B cell (primary cell): ENCODE data around the gene OR6K2. TPM values are rescaled to one million over a fixed set of nuclear protein-coding genes. Genes with fewer than 3 reads are reported as not detected.

Source experiments
- ATAC-seq: fragments of 200-7000 bp; cut with Tn5 transposase; one replicate; pipeline ENCODE4 v1.10.0; 2021; ENCODE audit warnings: low read depth, mild to moderate bottlenecking, moderate number of reproducible peaks, moderate library complexity
- CTCF ChIA-PET: fragments of 350-600 bp; sonication (Branson Sonifier 250); formaldehyde crosslinking; loops from one replicate; lab custom pipeline; 2021; ENCODE audit warnings: antibody characterized with exemption, inconsistent platforms; lab: Charles Lee
- POLR2A ChIA-PET: fragments of 350-600 bp; sonication (Branson Sonifier 250); formaldehyde crosslinking; loops from one replicate; lab custom pipeline; 2021; ENCODE audit warnings: antibody characterized with exemption; lab: Charles Lee
- DNase-seq: peaks from one replicate; pipeline ENCODE4 v3.0.0; 2013
- H2AFZ ChIP-seq: 2 replicates; pipeline ENCODE4 v1.6.1; 2012; ENCODE audit warnings: mild to moderate bottlenecking, low read depth, low read length; ENCODE audit not compliant: insufficient read depth, poor library complexity, severe bottlenecking
- H3K27ac ChIP-seq, 2 donors: 1 replicate in 1 of 2; 2 replicates in 1 of 2; pipeline ENCODE4 v1.5.1; 2012 to 2013; ENCODE audit warnings: low read length in 2 of 2, mild to moderate bottlenecking in 2 of 2, moderate library complexity in 1 of 2
- H3K27me3 ChIP-seq, 4 experiments: fragments of 200-600 bp in 1 of 4; sonication (generic) in 1 of 4; replicated peaks in 1 of 4; 1 replicate in 2 of 4; 2 replicates in 2 of 4; pipeline versions ENCODE4 v1.6.1 to v1.7.0; 2013 to 2016; ENCODE audit warnings: low read length in 3 of 4, mild to moderate bottlenecking in 2 of 4, mixed read lengths in 1 of 4, moderate library complexity in 1 of 4; ENCODE audit not compliant: insufficient read depth in 4 of 4, control insufficient read depth in 3 of 4; ENCODE audit errors: control extremely low read depth in 1 of 4
- H3K36me3 ChIP-seq, 2 experiments: replicated peaks in 1 of 2; 1 replicate in 1 of 2; 2 replicates in 1 of 2; pipeline versions ENCODE4 v1.6.1 to v1.7.1; 2013; ENCODE audit warnings: low read length in 1 of 2; ENCODE audit not compliant: insufficient read depth in 2 of 2, control insufficient read depth in 1 of 2; ENCODE audit errors: control extremely low read depth in 1 of 2, extremely low read depth in 1 of 2
- H3K4me1 ChIP-seq, 2 donors: fragments of 200-600 bp in 1 of 2; sonication (generic) in 1 of 2; 1 replicate in 1 of 2; 2 replicates in 1 of 2; pipeline versions ENCODE4 v1.5.1 to v1.6.1; 2013 to 2017; ENCODE audit warnings: low read length in 2 of 2; ENCODE audit not compliant: control insufficient read depth in 2 of 2, insufficient read depth in 2 of 2
- H3K4me2 ChIP-seq: replicated peaks from 2 replicates; pipeline ENCODE3; 2012; ENCODE audit warnings: mild to moderate bottlenecking, low read depth, low read length; ENCODE audit not compliant: poor library complexity, severe bottlenecking
- H3K4me3 ChIP-seq, 5 experiments: fragments of 200-600 bp in 1 of 5; sonication (generic) in 1 of 5; 1 replicate in 3 of 5; 2 replicates in 2 of 5; pipeline versions ENCODE4 v1.5.1 to v1.7.0; 2011 to 2016; ENCODE audit warnings: low read length in 4 of 5, mild to moderate bottlenecking in 4 of 5, low read depth in 2 of 5, control low read depth in 1 of 5, moderate library complexity in 1 of 5; ENCODE audit not compliant: insufficient read depth in 1 of 5; ENCODE audit errors: control extremely low read depth in 1 of 5, extremely low read depth in 1 of 5
- H3K79me2 ChIP-seq: fragments of 200-600 bp; sonication (generic); one replicate; pipeline ENCODE4 v1.6.0; 2016; ENCODE audit warnings: low read length; ENCODE audit not compliant: control insufficient read depth, insufficient read depth
- H3K9ac ChIP-seq: fragments of 200-600 bp; sonication (generic); 2 replicates; pipeline ENCODE4 v1.6.1; 2017; ENCODE audit warnings: mild to moderate bottlenecking, low read length, moderate library complexity
- H3K9me3 ChIP-seq, 3 donors: one replicate each; pipeline versions ENCODE4 v1.6.1 to v1.7.1; 2013; ENCODE audit warnings: low read length in 2 of 3; ENCODE audit not compliant: control insufficient read depth in 2 of 3, insufficient read depth in 1 of 3; ENCODE audit errors: control extremely low read depth in 1 of 3
- H4K20me1 ChIP-seq: 2 replicates; pipeline ENCODE4 v1.6.0; 2012; ENCODE audit warnings: mild to moderate bottlenecking, low read length; ENCODE audit not compliant: insufficient read depth, control insufficient read depth, poor library complexity, severe bottlenecking
- H3K27ac Mint-ChIP-seq: one replicate; pipeline ENCODE4 v1.8.0; 2021; ENCODE audit warnings: mixed read lengths
- H3K27me3 Mint-ChIP-seq: one replicate; pipeline ENCODE4 v1.8.0; 2021; ENCODE audit warnings: mixed read lengths
- H3K4me1 Mint-ChIP-seq: one replicate; pipeline ENCODE4 v1.8.0; 2021; ENCODE audit warnings: mixed read lengths
- H3K4me3 Mint-ChIP-seq: one replicate; pipeline ENCODE4 v1.8.0; 2021; ENCODE audit warnings: mixed read lengths
- H3K9me3 Mint-ChIP-seq: one replicate; pipeline ENCODE4 v1.8.0; 2022; ENCODE audit warnings: mixed read lengths; ENCODE audit not compliant: insufficient read depth
- EZH2 ChIP-seq: IDR thresholded peaks from 2 replicates; pipeline ENCODE4 v1.6.1; 2012; ENCODE audit warnings: borderline replicate concordance, low read depth, mild to moderate bottlenecking, moderate library complexity, low read length; ENCODE audit not compliant: insufficient read depth, poor library complexity, severe bottlenecking
- WGBS: methylation state at CpG from one replicate; pipeline ENCODE4 v1.1.5; 2013; ENCODE audit warnings: missing lambda C conversion rate; ENCODE audit not compliant: insufficient coverage; 5-methylcytosine and 5-hydroxymethylcytosine counted together
- intact Hi-C: fragments of 100-400 bp; cut with micrococcal nuclease; formaldehyde crosslinking; loops from one replicate; pipeline ENCODE4 v1.10.0; 2022
- polyA plus RNA-seq: library from polyadenylated mRNA; depleted of rRNA; stranded (reverse); fragments of >200 nt; gene quantifications from 2 replicates; pipeline ENCODE4 v1.2.3, GENCODE V29; 2012
- total RNA-seq, 2 donors: library from RNA; stranded (reverse); fragments of 120-200 nt in 1 of 2; gene quantifications; 1 replicate in 1 of 2; 2 replicates in 1 of 2; pipeline versions ENCODE4 v1.2.3 to v1.2.4, GENCODE V29; 2013 to 2022
- TF ChIP-seq, protein P1 (sequence below): fragments of 200-600 bp; IDR thresholded peaks from one replicate; pipeline ENCODE4 v1.8.0; 2022; ENCODE audit warnings: antibody characterized with exemption, mild to moderate bottlenecking

OR6K2 gene
- total and polyA plus RNA-seq, 2 donors (not counting 1 experiment from before 2014, with no cell fraction given): not detected

DNA sequence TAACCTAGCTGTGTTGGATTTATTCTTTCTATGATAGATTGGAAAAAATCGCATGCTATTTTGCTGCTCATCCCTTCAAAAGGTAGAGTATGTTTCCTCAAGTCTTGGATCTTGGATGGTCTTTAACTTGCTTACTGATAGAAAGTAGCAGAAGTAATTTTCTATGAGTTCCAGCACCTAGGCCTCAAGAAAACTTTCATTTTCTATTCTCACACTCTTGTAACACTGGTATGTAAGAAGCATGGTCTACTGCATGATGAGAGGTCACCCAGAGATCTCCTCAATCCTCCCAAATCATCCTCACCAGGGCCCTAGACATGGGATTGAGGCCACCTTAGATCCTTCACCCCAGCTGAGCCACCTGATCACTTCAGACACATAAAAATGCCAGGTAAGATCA is 21.2 kb downstream of the OR6K2 start:
- POLR2A ChIA-PET: no interaction called here
- Histone ChIP-seq H3K79me2 (no peaks in the 10 kb centered on the region), H3K27me3 (peaks cover 0 to 4% (median 2%) of the 10 kb centered on the region in 4 experiments), H3K9ac (no peak overlapping the region), H3K9me3 (no peaks in the 10 kb centered on the region), H3K4me1 (no peaks in the 10 kb centered on the region), H3K36me3 (no peaks in the 10 kb centered on the region), H3K27ac (no peak overlapping the region), H2AFZ (no peak overlapping the region), H3K4me2 (no peak overlapping the region), H3K4me3 (no peak overlapping the region), H4K20me1 (no peaks in the 10 kb centered on the region)
- no peak overlapping the region for H3K4me3 Mint-ChIP-seq
- TF ChIP-seq, protein P1, sequence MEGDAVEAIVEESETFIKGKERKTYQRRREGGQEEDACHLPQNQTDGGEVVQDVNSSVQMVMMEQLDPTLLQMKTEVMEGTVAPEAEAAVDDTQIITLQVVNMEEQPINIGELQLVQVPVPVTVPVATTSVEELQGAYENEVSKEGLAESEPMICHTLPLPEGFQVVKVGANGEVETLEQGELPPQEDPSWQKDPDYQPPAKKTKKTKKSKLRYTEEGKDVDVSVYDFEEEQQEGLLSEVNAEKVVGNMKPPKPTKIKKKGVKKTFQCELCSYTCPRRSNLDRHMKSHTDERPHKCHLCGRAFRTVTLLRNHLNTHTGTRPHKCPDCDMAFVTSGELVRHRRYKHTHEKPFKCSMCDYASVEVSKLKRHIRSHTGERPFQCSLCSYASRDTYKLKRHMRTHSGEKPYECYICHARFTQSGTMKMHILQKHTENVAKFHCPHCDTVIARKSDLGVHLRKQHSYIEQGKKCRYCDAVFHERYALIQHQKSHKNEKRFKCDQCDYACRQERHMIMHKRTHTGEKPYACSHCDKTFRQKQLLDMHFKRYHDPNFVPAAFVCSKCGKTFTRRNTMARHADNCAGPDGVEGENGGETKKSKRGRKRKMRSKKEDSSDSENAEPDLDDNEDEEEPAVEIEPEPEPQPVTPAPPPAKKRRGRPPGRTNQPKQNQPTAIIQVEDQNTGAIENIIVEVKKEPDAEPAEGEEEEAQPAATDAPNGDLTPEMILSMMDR: no peak
- no peak for TF ChIP-seq EZH2
- CTCF ChIA-PET: no interaction called here
- no peak for ATAC-seq
- H3K27ac Mint-ChIP-seq: no peak overlapping the region
- no peaks in the 10 kb centered on the region for H3K9me3 Mint-ChIP-seq
- no CpG with 5 or more reads among the region's 1 CpG for WGBS
- no peaks in the 10 kb centered on the region for H3K4me1 Mint-ChIP-seq
- H3K27me3 Mint-ChIP-seq: peaks cover 21% of the 10 kb centered on the region
- DNase-seq: no peak
- intact Hi-C loops: no loop called here

DNA sequence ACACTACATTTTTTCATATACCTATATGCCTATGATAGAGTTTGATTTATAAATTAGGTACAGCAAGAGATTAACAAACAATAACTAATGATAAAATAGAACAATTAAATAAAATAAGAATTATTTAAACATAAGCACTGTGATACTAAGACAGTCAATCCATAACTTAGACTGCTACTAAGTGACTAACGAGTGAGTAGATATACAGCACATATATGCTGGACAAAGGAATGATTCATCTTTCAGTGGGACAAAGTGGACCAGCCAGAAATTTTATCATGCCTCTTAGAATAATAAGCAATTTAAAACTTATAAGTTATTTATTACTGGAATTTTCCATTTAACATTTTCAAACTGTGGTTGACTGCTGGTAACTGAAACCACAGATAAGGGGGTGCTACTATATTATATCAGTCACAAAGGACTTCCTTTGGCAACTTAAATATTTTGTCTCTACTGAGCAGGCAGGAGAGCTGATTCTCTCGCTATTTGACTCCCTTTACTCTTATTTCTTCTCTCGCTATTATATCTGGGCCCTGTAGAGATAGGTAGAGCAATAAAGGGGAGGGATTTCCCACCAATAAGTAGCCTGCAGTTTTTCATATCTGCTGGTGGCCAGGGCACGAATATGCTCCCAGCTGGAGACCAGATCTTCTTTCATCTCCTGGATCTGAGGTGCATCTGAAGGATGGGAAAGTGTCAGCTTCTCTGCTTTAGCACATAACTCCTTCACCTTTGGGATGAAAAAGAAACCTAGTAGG is 24.7 kb downstream of the OR6K2 start:
- H3K9ac ChIP-seq: no peak overlapping the region
- no peaks in the 10 kb centered on the region for H3K79me2 ChIP-seq
- H3K4me1 ChIP-seq: no peaks in the 10 kb centered on the region
- TF ChIP-seq, protein P1: no peak
- TF ChIP-seq EZH2: no peak
- Mint-ChIP-seq H3K27ac (no peak overlapping the region), H3K9me3 (no peaks in the 10 kb centered on the region), H3K4me3 (no peak overlapping the region), H3K27me3 (peaks cover 23% of the 10 kb centered on the region), H3K4me1 (no peaks in the 10 kb centered on the region)
- peaks cover 0 to 2% (median 0%) of the 10 kb centered on the region in 4 experiments for H3K27me3 ChIP-seq
- CTCF ChIA-PET: no interaction called here
- ATAC-seq (no peak), DNase-seq (no peak)
- H2AFZ ChIP-seq: no peak overlapping the region
- H3K4me2 ChIP-seq: no peak overlapping the region
- no peak overlapping the region for H3K27ac ChIP-seq
- no CpG with 5 or more reads among the region's 4 CpGs for WGBS
- intact Hi-C loops: no loop called here
- H3K4me3 ChIP-seq: no peak overlapping the region
- H3K9me3 ChIP-seq: no peaks in the 10 kb centered on the region
- POLR2A ChIA-PET: no interaction called here
- H3K36me3 ChIP-seq: no peaks in the 10 kb centered on the region
- H4K20me1 ChIP-seq: no peaks in the 10 kb centered on the region
